GM19463 (cell line): ENCODE measurements around the gene MR1.

Experiments
- ATAC-seq: cut with Tn5 transposase; IDR thresholded peaks from one replicate; pipeline ENCODE4 v1.9.1; 2021; ENCODE audit warnings: mild to moderate bottlenecking, moderate library complexity; ENCODE audit not compliant: unreplicated experiment

Gene MR1

GRCh38 chr1:181033799-181034451 lies at the start of gene MR1:
Gene MR1 (plus strand): TSS chr1:181033983. CDS start chr1:181034008, 25 bp downstream.
- peak; percentile 97 for ATAC-seq

- no peak for ATAC-seq
Measured at GRCh38 chr1:180988253-180988752, 45.5 kb upstream of the MR1 start.

- ATAC-seq = no peak
Measured at GRCh38 chr1:180994262-180994661, 39.5 kb upstream of the MR1 start.

GRCh38 chr1:180997843-180998504 lies 35.8 kb upstream of the MR1 start:
- ATAC-seq = no peak

- ATAC-seq = no peak
Measured at GRCh38 chr1:181001091-181001780, 32.5 kb upstream of the MR1 start.

- ATAC-seq = no peak
Measured at GRCh38 chr1:181002582-181003172, 31.1 kb upstream of the MR1 start.

- no peak for ATAC-seq
Measured at GRCh38 chr1:181010789-181011188, 23.0 kb upstream of the MR1 start.

GRCh38 chr1:181011301-181012202 lies 22.2 kb upstream of the MR1 start:
- ATAC-seq = no peak

GRCh38 chr1:181012203-181012745 lies 21.5 kb upstream of the MR1 start:
- no peak for ATAC-seq

GRCh38 chr1:181013144-181013543 lies 20.6 kb upstream of the MR1 start:
- ATAC-seq = no peak

- ATAC-seq = peak; percentile 54
Measured at GRCh38 chr1:181014477-181015250, 19.1 kb upstream of the MR1 start.

- ATAC-seq = no peak
Measured at GRCh38 chr1:181015251-181015615, 18.6 kb upstream of the MR1 start.

- no peak for ATAC-seq
Measured at GRCh38 chr1:181016563-181016962, 17.2 kb upstream of the MR1 start.

- no peak for ATAC-seq
Measured at GRCh38 chr1:181018901-181019681, 14.7 kb upstream of the MR1 start.

- ATAC-seq = no peak
Measured at GRCh38 chr1:181021159-181021558, 12.6 kb upstream of the MR1 start.

GRCh38 chr1:181021811-181022434 lies 11.9 kb upstream of the MR1 start:
- ATAC-seq = peak; percentile 45

- ATAC-seq = no peak
Measured at GRCh38 chr1:181023265-181024057, 10.3 kb upstream of the MR1 start.
